DND-41 (cell line): ENCODE results near the gene MARCHF3.

Experiments
- ATAC-seq: fragments of 200-7000 bp; cut with Tn5 transposase; 3 replicates; pipeline ENCODE4 v1.9.1; 2021; ENCODE audit warnings: low read depth; ENCODE audit not compliant: insufficient read depth
- DNase-seq: peaks from one replicate; pipeline ENCODE4 v3.0.0-alpha.2; 2020
- H2AFZ ChIP-seq: 2 replicates; pipeline ENCODE4 v1.6.0; 2012; ENCODE audit warnings: low read depth, low read length
- H3K27ac ChIP-seq: 2 replicates; pipeline ENCODE4 v1.5.1; 2012; ENCODE audit warnings: low read length, inconsistent platforms
- H3K27me3 ChIP-seq: fragments of 200-600 bp; sonication (generic); 2 replicates; pipeline ENCODE4 v1.6.0; 2012; ENCODE audit warnings: low read length, mild to moderate bottlenecking, inconsistent platforms; ENCODE audit not compliant: insufficient read depth, poor library complexity
- H3K36me3 ChIP-seq: 2 replicates; pipeline ENCODE4 v1.5.1; 2012; ENCODE audit warnings: low read length, inconsistent platforms; ENCODE audit not compliant: insufficient read depth
- H3K4me1 ChIP-seq: 2 replicates; pipeline ENCODE4 v1.5.1; 2012; ENCODE audit warnings: mild to moderate bottlenecking, low read length; ENCODE audit not compliant: insufficient read depth
- H3K4me2 ChIP-seq: 2 replicates; pipeline ENCODE4 v1.6.0; 2012; ENCODE audit warnings: mild to moderate bottlenecking, moderate library complexity, low read length, inconsistent platforms; ENCODE audit not compliant: insufficient read depth
- H3K4me3 ChIP-seq, 2 experiments: fragments of 200-600 bp in 1 of 2; shearing (Covaris generic) in 1 of 2; 2 replicates each; pipeline ENCODE4 v1.5.1; 2012 to 2016; ENCODE audit warnings: inconsistent platforms in 2 of 2, low read length in 2 of 2, mild to moderate bottlenecking in 2 of 2, low read depth in 1 of 2, moderate library complexity in 1 of 2
- H3K79me2 ChIP-seq: 2 replicates; pipeline ENCODE4 v1.6.0; 2012; ENCODE audit warnings: low read length, inconsistent platforms; ENCODE audit not compliant: insufficient read depth
- H3K9ac ChIP-seq: 2 replicates; pipeline ENCODE4 v1.6.0; 2012; ENCODE audit warnings: low read depth, mild to moderate bottlenecking, inconsistent platforms, low read length, moderate library complexity
- H3K9me3 ChIP-seq: 2 replicates; pipeline ENCODE4 v1.5.1; 2012; ENCODE audit warnings: low read length, moderate library complexity, mild to moderate bottlenecking, inconsistent platforms; ENCODE audit not compliant: insufficient read depth, severe bottlenecking
- H4K20me1 ChIP-seq: 2 replicates; pipeline ENCODE4 v1.6.0; 2012; ENCODE audit warnings: low read length; ENCODE audit not compliant: insufficient read depth
- CTCF ChIP-seq: IDR thresholded peaks from 2 replicates; pipeline ENCODE4 v1.5.1; 2012; ENCODE audit warnings: borderline replicate concordance, low read length, moderate library complexity, mild to moderate bottlenecking; ENCODE audit not compliant: poor library complexity, severe bottlenecking; ENCODE audit errors: extremely low read depth
- EZH2 ChIP-seq: IDR thresholded peaks from 3 replicates; pipeline ENCODE4 v1.6.1; 2012; ENCODE audit warnings: borderline replicate concordance, low read depth, mild to moderate bottlenecking, moderate library complexity, low read length, inconsistent platforms; ENCODE audit not compliant: severe bottlenecking

Gene MARCHF3

GRCh38 chr5:127063257-127063913 lies 33.0 kb upstream of the MARCHF3 start:
- no peaks in the 10 kb centered on the region for H4K20me1 ChIP-seq
- ATAC-seq (no peak), DNase-seq (no peak)
- H3K4me2 ChIP-seq, result no peak overlapping the region
- no peak overlapping the region for H2AFZ ChIP-seq
- no peak overlapping the region for H3K9ac ChIP-seq
- no peaks in the 10 kb centered on the region for H3K36me3 ChIP-seq
- TF ChIP-seq EZH2 (no peak), CTCF (no peak)
- H3K9me3 ChIP-seq, result no peaks in the 10 kb centered on the region
- peaks cover 6% of the 10 kb centered on the region for H3K27me3 ChIP-seq
- H3K27ac ChIP-seq, result no peak overlapping the region
- no peaks in the 10 kb centered on the region for H3K79me2 ChIP-seq
- H3K4me1 ChIP-seq, result no peaks in the 10 kb centered on the region
- no peak overlapping the region for H3K4me3 ChIP-seq

- Histone ChIP-seq H3K9ac (no peak overlapping the region), H3K4me2 (no peak overlapping the region)
Measured at GRCh38 chr5:127061956-127062355, 31.6 kb upstream of the MARCHF3 start.

GRCh38 chr5:127061537-127061936 lies 31.2 kb upstream of the MARCHF3 start:
- Histone ChIP-seq H3K9ac (no peak overlapping the region), H2AFZ (no peak overlapping the region), H3K4me1 (no peaks in the 10 kb centered on the region), H3K27me3 (peaks cover 9% of the 10 kb centered on the region), H3K9me3 (no peaks in the 10 kb centered on the region), H3K36me3 (no peaks in the 10 kb centered on the region), H4K20me1 (no peaks in the 10 kb centered on the region), H3K79me2 (no peaks in the 10 kb centered on the region), H3K4me2 (no peak overlapping the region), H3K27ac (no peak overlapping the region), H3K4me3 (no peak overlapping the region)
- DNase-seq, result no peak
- TF ChIP-seq EZH2 (no peak), CTCF (no peak)
- ATAC-seq, result no peak

More at GRCh38 chr5:127061956-127062355, 31.6 kb upstream of the MARCHF3 start:
- TF ChIP-seq EZH2, result no peak
- TF ChIP-seq CTCF, result no peak
- Histone ChIP-seq H3K27me3 (peaks cover 9% of the 10 kb centered on the region), H3K4me3 (no peak overlapping the region), H4K20me1 (no peaks in the 10 kb centered on the region), H3K79me2 (no peaks in the 10 kb centered on the region), H3K36me3 (no peaks in the 10 kb centered on the region), H2AFZ (no peak overlapping the region), H3K4me1 (no peaks in the 10 kb centered on the region), H3K9me3 (no peaks in the 10 kb centered on the region), H3K27ac (no peak overlapping the region)
- DNase-seq, result no peak
- ATAC-seq, result no peak
